Fibroblast of mammary gland (primary cell): ENCODE results near the gene HIGD1B.

ENCODE experiments used
- DNase-seq: peaks from one replicate; pipeline ENCODE4 v3.0.0-alpha.2; 2010; ENCODE audit warnings: low read depth
- H3K4me3 ChIP-seq: 2 replicates; pipeline ENCODE4 v1.5.1; 2011; ENCODE audit warnings: low read depth, mild to moderate bottlenecking, low read length, moderate library complexity; ENCODE audit not compliant: control insufficient read depth
- CTCF ChIP-seq: conservative IDR thresholded peaks from 2 replicates; pipeline ENCODE4 v1.5.1; 2011; ENCODE audit warnings: low read depth, low read length, inconsistent platforms; ENCODE audit not compliant: control insufficient read depth, insufficient read depth

Gene HIGD1B

GRCh38 chr17:44878627-44879221 lies 31.0 kb downstream of the HIGD1B start:
- DNase-seq, result peak; percentile 38
- TF ChIP-seq CTCF, result peak; percentile 64

GRCh38 chr17:44879376-44879775 lies 31.7 kb downstream of the HIGD1B start:
- no peak overlapping the region for H3K4me3 ChIP-seq
- TF ChIP-seq CTCF, result no peak

More at GRCh38 chr17:44878627-44879221, 31.0 kb downstream of the HIGD1B start:
- no peak overlapping the region for H3K4me3 ChIP-seq

GRCh38 chr17:44880062-44880461 lies 32.4 kb downstream of the HIGD1B start:
- no peak for DNase-seq
- TF ChIP-seq CTCF, result no peak
- no peak overlapping the region for H3K4me3 ChIP-seq

More at GRCh38 chr17:44879376-44879775, 31.7 kb downstream of the HIGD1B start:
- DNase-seq, result no peak

GRCh38 chr17:44881145-44881544 lies 33.5 kb downstream of the HIGD1B start:
- TF ChIP-seq CTCF, result no peak
- no peak overlapping the region for H3K4me3 ChIP-seq
- DNase-seq, result no peak

- TF ChIP-seq CTCF, result no peak
- H3K4me3 ChIP-seq, result no peak overlapping the region
- no peak for DNase-seq
These were observed 37.3 kb downstream of the HIGD1B start for GRCh38 chr17:44884941-44885340.

- TF ChIP-seq CTCF, result no peak
- DNase-seq, result no peak
- H3K4me3 ChIP-seq, result no peak overlapping the region
These were observed 39.3 kb downstream of the HIGD1B start for GRCh38 chr17:44887016-44887415.
